HCT116 (cell line): ENCODE results near the gene PDE4D. TPM values are rescaled to one million over a fixed set of nuclear protein-coding genes. Genes with fewer than 3 reads are reported as not detected.

Source experiments
- ATAC-seq: fragments of 200-7000 bp; cut with Tn5 transposase; 2 replicates; pipeline ENCODE4 v1.9.1; 2020; ENCODE audit warnings: mild to moderate bottlenecking, moderate library complexity
- BruUV-seq: library from RNA; stranded (reverse); fragments of 400-500 nt; replicated peaks from 2 replicates; lab custom pipeline; 2021; lab: Mats Ljungman, UMichigan
- CTCF ChIA-PET: fragments of 300-600 bp; sonication (Branson Sonifier 250); formaldehyde crosslinking; loops from one replicate; lab custom pipeline; 2021; ENCODE audit warnings: antibody characterized with exemption; lab: Charles Lee
- POLR2A ChIA-PET: fragments of 300-600, 350-600 bp; sonication (Branson Sonifier 250); formaldehyde crosslinking; loops from one replicate; lab custom pipeline; 2021; ENCODE audit warnings: antibody characterized with exemption; lab: Charles Lee
- RAD21 ChIA-PET, 2 experiments: fragments of 300-600 bp; sonication (Branson Sonifier 250); formaldehyde crosslinking; loops; one replicate each; lab custom pipeline; 2023; ENCODE audit warnings: low total read pairs in 2 of 2; ENCODE audit not compliant: uncharacterized antibody in 2 of 2, unreplicated experiment in 2 of 2, low non-redundant PET in 1 of 2; lab: Charles Lee
- DNase-seq: peaks from one replicate; pipeline ENCODE4 v3.0.0-alpha.2; 2010; ENCODE audit warnings: low read depth, low spot score
- H2AFZ ChIP-seq: fragments of 200-600 bp; shearing (Covaris generic), sonication (generic); 2 replicates; pipeline ENCODE4 v1.6.1; 2017; ENCODE audit warnings: low read depth, mixed run types, mixed read lengths, antibody characterized with exemption, low read length; ENCODE audit not compliant: poor library complexity, severe bottlenecking
- H3K27ac ChIP-seq: 2 replicates; pipeline ENCODE4 v1.5.1; 2012; ENCODE audit warnings: low read depth, low read length
- H3K27me3 ChIP-seq: fragments of 200-600 bp; sonication (generic); 2 replicates; pipeline ENCODE4 v1.6.1; 2016; ENCODE audit warnings: mixed run types, low read length, mixed read lengths; ENCODE audit not compliant: insufficient read depth
- H3K36me3 ChIP-seq, 2 experiments: fragments of 200-500 bp in 1 of 2; fragments of 200-600 bp in 1 of 2; sonication (Bioruptor generic) in 1 of 2; sonication (generic) in 1 of 2; 2 replicates each; pipeline versions ENCODE4 v1.5.1 to v1.6.1; 2014 to 2016; ENCODE audit warnings: low read length in 2 of 2, inconsistent platforms in 1 of 2, mixed read lengths in 1 of 2, mixed run types in 1 of 2; ENCODE audit not compliant: insufficient read depth in 2 of 2, control insufficient read depth in 1 of 2
- H3K4me1 ChIP-seq, 2 experiments: fragments of 200-600 bp in 1 of 2; sonication (generic) in 1 of 2; 2 replicates each; pipeline versions ENCODE4 v1.5.1 to v1.6.1; 2012 to 2017; ENCODE audit warnings: low read length in 2 of 2, inconsistent platforms in 1 of 2, mild to moderate bottlenecking in 1 of 2, mixed read lengths in 1 of 2, mixed run types in 1 of 2, moderate library complexity in 1 of 2; ENCODE audit not compliant: insufficient read depth in 2 of 2, control insufficient read depth in 1 of 2
- H3K4me2 ChIP-seq: fragments of 200-600 bp; sonication (generic); 2 replicates; pipeline ENCODE4 v1.6.1; 2017; ENCODE audit warnings: mixed run types, low read length, mixed read lengths
- H3K4me3 ChIP-seq, 2 experiments: fragments of 200-600 bp in 1 of 2; sonication (generic) in 1 of 2; replicated peaks in 1 of 2; 2 replicates each; pipeline ENCODE4 v1.5.1; 2011 to 2016; ENCODE audit warnings: low read length in 2 of 2, control low read depth in 1 of 2, low read depth in 1 of 2, mild to moderate bottlenecking in 1 of 2, mixed read lengths in 1 of 2, mixed run types in 1 of 2
- H3K79me2 ChIP-seq: fragments of 200-600 bp; sonication (generic); 2 replicates; pipeline ENCODE4 v1.6.1; 2017; ENCODE audit warnings: mild to moderate bottlenecking, mixed run types, low read length, moderate library complexity, mixed read lengths; ENCODE audit not compliant: insufficient read depth
- H3K9ac ChIP-seq: fragments of 200-600 bp; sonication (generic); 2 replicates; pipeline ENCODE4 v1.6.1; 2016; ENCODE audit warnings: low read length, mixed read lengths
- H3K9me2 ChIP-seq: fragments of 200-600 bp; sonication (generic), shearing (Covaris generic); 2 replicates; pipeline ENCODE4 v1.6.1; 2017; ENCODE audit warnings: mixed run types, mild to moderate bottlenecking, moderate library complexity; ENCODE audit not compliant: insufficient read depth
- H3K9me3 ChIP-seq, 2 experiments: fragments of 200-500 bp in 1 of 2; fragments of 200-600 bp in 1 of 2; sonication (Bioruptor generic) in 1 of 2; sonication (generic) in 1 of 2; 2 replicates each; pipeline ENCODE4 v1.6.1; 2014 to 2017; ENCODE audit warnings: low read length in 2 of 2, mixed read lengths in 2 of 2, inconsistent platforms in 1 of 2, low read depth in 1 of 2, mild to moderate bottlenecking in 1 of 2, mixed run types in 1 of 2, moderate library complexity in 1 of 2; ENCODE audit not compliant: control insufficient read depth in 1 of 2, insufficient read depth in 1 of 2
- H4K20me1 ChIP-seq: fragments of 200-600 bp; sonication (generic), shearing (Covaris generic); 2 replicates; pipeline ENCODE4 v1.6.1; 2017; ENCODE audit warnings: mixed run types, mild to moderate bottlenecking, moderate library complexity; ENCODE audit not compliant: insufficient read depth
- CBX3 ChIP-seq: IDR thresholded peaks from 2 replicates; pipeline ENCODE4 v1.6.1; 2012; ENCODE audit warnings: low read depth
- CEBPB ChIP-seq: IDR thresholded peaks from 2 replicates; pipeline ENCODE4 v1.6.1; 2012; ENCODE audit warnings: low read depth
- CTCF ChIP-seq, 3 experiments: fragments of 200-600 bp in 1 of 3; sonication (generic) in 1 of 3; IDR thresholded peaks in 2 of 3; conservative IDR thresholded peaks in 1 of 3; 2 replicates each; pipeline ENCODE4 v1.5.1; 2012 to 2017; ENCODE audit warnings: low read depth in 2 of 3, low read length in 2 of 3, antibody characterized with exemption in 1 of 3, borderline replicate concordance in 1 of 3, control low read depth in 1 of 3, mild to moderate bottlenecking in 1 of 3, mixed read lengths in 1 of 3, mixed run types in 1 of 3, moderate library complexity in 1 of 3; ENCODE audit not compliant: insufficient read depth in 1 of 3
- EGR1 ChIP-seq: IDR thresholded peaks from 2 replicates; pipeline ENCODE4 v1.6.1; 2012; ENCODE audit warnings: low read depth
- ELF1 ChIP-seq: IDR thresholded peaks from 2 replicates; pipeline ENCODE4 v1.6.1; 2012; ENCODE audit warnings: low read depth, borderline replicate concordance
- EZH2 ChIP-seq: fragments of 200-600 bp; sonication (generic); IDR thresholded peaks from 2 replicates; pipeline ENCODE4 v1.6.1; 2017; ENCODE audit warnings: antibody characterized with exemption, mixed run types
- EZH2phosphoT487 ChIP-seq: fragments of 200-600 bp; IDR thresholded peaks from 2 replicates; pipeline ENCODE4 v1.6.1; 2018; ENCODE audit warnings: antibody characterized with exemption, borderline replicate concordance
- FOSL1 ChIP-seq: IDR thresholded peaks from 2 replicates; pipeline ENCODE4 v1.6.1; 2012; ENCODE audit warnings: low read depth
- MAX ChIP-seq: IDR thresholded peaks from 2 replicates; pipeline ENCODE4 v1.6.1; 2012
- POLR2A ChIP-seq: IDR thresholded peaks from 2 replicates; pipeline ENCODE4 v1.7.0; 2011; ENCODE audit warnings: borderline replicate concordance; ENCODE audit not compliant: insufficient read depth, insufficient read length; ENCODE audit errors: extremely low read depth
- POLR2AphosphoS5 ChIP-seq: IDR thresholded peaks from 2 replicates; pipeline ENCODE4 v1.6.1; 2011; ENCODE audit warnings: mild to moderate bottlenecking, low read depth, low read length, moderate library complexity
- SIN3A ChIP-seq: IDR thresholded peaks from 2 replicates; pipeline ENCODE4 v1.6.1; 2012; ENCODE audit warnings: low read depth
- TCF7L2 ChIP-seq: IDR thresholded peaks from 2 replicates; pipeline ENCODE4 v1.7.0; 2011; ENCODE audit warnings: borderline replicate concordance, inconsistent platforms; ENCODE audit not compliant: insufficient read depth, insufficient read length; ENCODE audit errors: extremely low read depth
- ZFX ChIP-seq: fragments of 450-650 bp; IDR thresholded peaks from 2 replicates; pipeline ENCODE4 v1.6.1; 2017
- ZNF274 ChIP-seq: fragments of 200-500 bp; sonication (Bioruptor generic); IDR thresholded peaks from 2 replicates; pipeline ENCODE4 v1.6.1; 2014; ENCODE audit warnings: mild to moderate bottlenecking, low read depth, low read length, inconsistent platforms
- intact Hi-C: fragments of 100-400 bp; cut with micrococcal nuclease; formaldehyde crosslinking; loops from 2 replicates; pipeline ENCODE4 v1.10.0; 2022
- total RNA-seq: library from RNA; stranded (reverse); gene quantifications from one replicate; pipeline ENCODE4 v1.2.1, GENCODE V29; 2021; ENCODE audit not compliant: unreplicated experiment
- TF ChIP-seq, protein P1 (sequence below): IDR thresholded peaks from 2 replicates; pipeline ENCODE4 v1.6.1; 2012
- TF ChIP-seq, protein P2 (sequence below): IDR thresholded peaks from 2 replicates; pipeline ENCODE4 v1.6.1; 2011; ENCODE audit warnings: mild to moderate bottlenecking, low read length, moderate library complexity; ENCODE audit not compliant: insufficient replicate concordance; ENCODE audit errors: extremely low read depth
- TF ChIP-seq, protein P3 (sequence below): IDR thresholded peaks from 2 replicates; pipeline ENCODE4 v1.6.1; 2012; ENCODE audit warnings: low read depth

The PDE4D gene
- total RNA-seq, 1 experiment from 2014 or later = 1.1 TPM

- ChIA-PET POLR2A (no interaction called here), CTCF (no interaction called here), RAD21 (no interaction called here)
- Histone ChIP-seq H3K4me3 (no peak overlapping the region), H3K27ac (no peak overlapping the region), H3K79me2 (no peaks in the 10 kb centered on the region), H3K9me3 (no peaks in the 10 kb centered on the region), H3K36me3 (no peaks in the 10 kb centered on the region), H3K9ac (no peak overlapping the region), H3K27me3 (no peaks in the 10 kb centered on the region), H2AFZ (no peak overlapping the region), H3K4me2 (no peak overlapping the region), H4K20me1 (no peaks in the 10 kb centered on the region), H3K4me1 (peaks cover 0 to 5% of the 10 kb centered on the region in 2 experiments; a peak in 1 of 4 replicates), H3K9me2 (no peaks in the 10 kb centered on the region)
- no TSS peak for BruUV-seq
- no peak for DNase-seq
- TF ChIP-seq, protein P1, sequence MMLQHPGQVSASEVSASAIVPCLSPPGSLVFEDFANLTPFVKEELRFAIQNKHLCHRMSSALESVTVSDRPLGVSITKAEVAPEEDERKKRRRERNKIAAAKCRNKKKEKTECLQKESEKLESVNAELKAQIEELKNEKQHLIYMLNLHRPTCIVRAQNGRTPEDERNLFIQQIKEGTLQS = no peak
- no peak for TF ChIP-seq ELF1
- TF ChIP-seq, protein P2, sequence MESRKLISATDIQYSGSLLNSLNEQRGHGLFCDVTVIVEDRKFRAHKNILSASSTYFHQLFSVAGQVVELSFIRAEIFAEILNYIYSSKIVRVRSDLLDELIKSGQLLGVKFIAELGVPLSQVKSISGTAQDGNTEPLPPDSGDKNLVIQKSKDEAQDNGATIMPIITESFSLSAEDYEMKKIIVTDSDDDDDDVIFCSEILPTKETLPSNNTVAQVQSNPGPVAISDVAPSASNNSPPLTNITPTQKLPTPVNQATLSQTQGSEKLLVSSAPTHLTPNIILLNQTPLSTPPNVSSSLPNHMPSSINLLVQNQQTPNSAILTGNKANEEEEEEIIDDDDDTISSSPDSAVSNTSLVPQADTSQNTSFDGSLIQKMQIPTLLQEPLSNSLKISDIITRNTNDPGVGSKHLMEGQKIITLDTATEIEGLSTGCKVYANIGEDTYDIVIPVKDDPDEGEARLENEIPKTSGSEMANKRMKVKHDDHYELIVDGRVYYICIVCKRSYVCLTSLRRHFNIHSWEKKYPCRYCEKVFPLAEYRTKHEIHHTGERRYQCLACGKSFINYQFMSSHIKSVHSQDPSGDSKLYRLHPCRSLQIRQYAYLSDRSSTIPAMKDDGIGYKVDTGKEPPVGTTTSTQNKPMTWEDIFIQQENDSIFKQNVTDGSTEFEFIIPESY = no peak
- TF ChIP-seq CBX3 = no peak
- TF ChIP-seq CEBPB = no peak
- no peak for TF ChIP-seq MAX
- no peak for TF ChIP-seq CTCF (IDR thresholded peaks at IDR 0.05 in 2 of 3, conservative IDR thresholded peaks at IDR 0.05 in 1 of 3; ENCODE audit: borderline replicate concordance in 1 of 3, insufficient read depth in 1 of 3, low read depth in 2 of 3, low read length in 2 of 3)
- TF ChIP-seq EZH2phosphoT487 = no peak
- TF ChIP-seq, protein P3, sequence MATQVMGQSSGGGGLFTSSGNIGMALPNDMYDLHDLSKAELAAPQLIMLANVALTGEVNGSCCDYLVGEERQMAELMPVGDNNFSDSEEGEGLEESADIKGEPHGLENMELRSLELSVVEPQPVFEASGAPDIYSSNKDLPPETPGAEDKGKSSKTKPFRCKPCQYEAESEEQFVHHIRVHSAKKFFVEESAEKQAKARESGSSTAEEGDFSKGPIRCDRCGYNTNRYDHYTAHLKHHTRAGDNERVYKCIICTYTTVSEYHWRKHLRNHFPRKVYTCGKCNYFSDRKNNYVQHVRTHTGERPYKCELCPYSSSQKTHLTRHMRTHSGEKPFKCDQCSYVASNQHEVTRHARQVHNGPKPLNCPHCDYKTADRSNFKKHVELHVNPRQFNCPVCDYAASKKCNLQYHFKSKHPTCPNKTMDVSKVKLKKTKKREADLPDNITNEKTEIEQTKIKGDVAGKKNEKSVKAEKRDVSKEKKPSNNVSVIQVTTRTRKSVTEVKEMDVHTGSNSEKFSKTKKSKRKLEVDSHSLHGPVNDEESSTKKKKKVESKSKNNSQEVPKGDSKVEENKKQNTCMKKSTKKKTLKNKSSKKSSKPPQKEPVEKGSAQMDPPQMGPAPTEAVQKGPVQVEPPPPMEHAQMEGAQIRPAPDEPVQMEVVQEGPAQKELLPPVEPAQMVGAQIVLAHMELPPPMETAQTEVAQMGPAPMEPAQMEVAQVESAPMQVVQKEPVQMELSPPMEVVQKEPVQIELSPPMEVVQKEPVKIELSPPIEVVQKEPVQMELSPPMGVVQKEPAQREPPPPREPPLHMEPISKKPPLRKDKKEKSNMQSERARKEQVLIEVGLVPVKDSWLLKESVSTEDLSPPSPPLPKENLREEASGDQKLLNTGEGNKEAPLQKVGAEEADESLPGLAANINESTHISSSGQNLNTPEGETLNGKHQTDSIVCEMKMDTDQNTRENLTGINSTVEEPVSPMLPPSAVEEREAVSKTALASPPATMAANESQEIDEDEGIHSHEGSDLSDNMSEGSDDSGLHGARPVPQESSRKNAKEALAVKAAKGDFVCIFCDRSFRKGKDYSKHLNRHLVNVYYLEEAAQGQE = no peak
- TF ChIP-seq ZNF274 = no peak
- TF ChIP-seq SIN3A = no peak
- TF ChIP-seq TCF7L2 = no peak
- TF ChIP-seq POLR2AphosphoS5 = no peak
- TF ChIP-seq POLR2A = no peak
- TF ChIP-seq EZH2 = no peak
- no peak for TF ChIP-seq EGR1
- no peak for TF ChIP-seq ZFX
- no peak for TF ChIP-seq FOSL1
- intact Hi-C loops = no loop called here
- ATAC-seq = no peak
Observed at GRCh38 chr5:59300930-59301329, 592.6 kb downstream of the PDE4D start.
